GM12891 (cell line): ENCODE results near the gene SPSB3.

Experiments
- POLR2A ChIP-seq: IDR thresholded peaks from 2 replicates; pipeline ENCODE4 v1.6.1; 2011; ENCODE audit warnings: low read depth, low read length, control low read depth
- POLR2AphosphoS5 ChIP-seq: IDR thresholded peaks from 2 replicates; pipeline ENCODE4 v1.6.1; 2011; ENCODE audit warnings: low read depth, low read length, control low read depth
- TAF1 ChIP-seq: IDR thresholded peaks from 2 replicates; pipeline ENCODE4 v1.6.1; 2011; ENCODE audit warnings: low read depth, low read length, control low read depth

GRCh38 chr16:1771864-1772361 lies 10.5 kb downstream of the SPSB3 start:
- TF ChIP-seq POLR2A (no peak), POLR2AphosphoS5 (no peak; the same call in 1 of the 2 replicates), TAF1 (no peak)
